Adipocyte (in vitro differentiated cells): ENCODE results near the gene DNAJC17.
A peak's percentile ranks its signal among the peaks of the same experiment; 100 is the strongest.

Source experiments
- DNase-seq: peaks from one replicate; pipeline ENCODE4 v3.0.0-alpha.2; 2015; ENCODE audit warnings: low read depth
- H3K27me3 ChIP-seq: replicated peaks from 2 replicates; pipeline ENCODE4 v1.7.0; 2013; ENCODE audit warnings: mild to moderate bottlenecking, low read length, moderate library complexity; ENCODE audit not compliant: control insufficient read depth, insufficient read depth
- H3K36me3 ChIP-seq: 2 replicates; pipeline ENCODE4 v1.7.0; 2013; ENCODE audit warnings: low read length, mild to moderate bottlenecking, moderate library complexity; ENCODE audit not compliant: control insufficient read depth, insufficient read depth, severe bottlenecking
- H3K4me1 ChIP-seq: 2 replicates; pipeline ENCODE4 v1.7.0; 2013; ENCODE audit warnings: mild to moderate bottlenecking, low read length, moderate library complexity; ENCODE audit not compliant: control insufficient read depth, insufficient read depth
- H3K4me3 ChIP-seq: 2 replicates; pipeline ENCODE4 v1.7.0; 2013; ENCODE audit warnings: mild to moderate bottlenecking, low read length, moderate library complexity
- H3K9ac ChIP-seq: 2 replicates; pipeline ENCODE4 v1.7.0; 2013; ENCODE audit warnings: mild to moderate bottlenecking, low read length, moderate library complexity
- H3K9me3 ChIP-seq: 2 replicates; pipeline ENCODE4 v1.7.0; 2013; ENCODE audit warnings: mild to moderate bottlenecking, low read length, moderate library complexity; ENCODE audit not compliant: control insufficient read depth

Gene DNAJC17

GRCh38 chr15:40806672-40807027 lies 623 bp downstream of the DNAJC17 start:
- Histone ChIP-seq H3K36me3 (peaks cover 9% of the 10 kb centered on the region), H3K9me3 (no peaks in the 10 kb centered on the region), H3K27me3 (no peaks in the 10 kb centered on the region), H3K4me1 (peaks cover 11% of the 10 kb centered on the region), H3K4me3 (peak overlapping the region; percentile 95), H3K9ac (peak overlapping the region; percentile 97)
- no peak for DNase-seq

GRCh38 chr15:40803688-40804087 lies 3.6 kb downstream of the DNAJC17 start:
- no peak for DNase-seq
- H3K36me3 ChIP-seq = no peaks in the 10 kb centered on the region
- H3K27me3 ChIP-seq = no peaks in the 10 kb centered on the region
- no peak overlapping the region for H3K9ac ChIP-seq
- no peaks in the 10 kb centered on the region for H3K9me3 ChIP-seq
- H3K4me3 ChIP-seq = no peak overlapping the region
- H3K4me1 ChIP-seq = peaks cover 11% of the 10 kb centered on the region

GRCh38 chr15:40803076-40803475 lies 4.2 kb downstream of the DNAJC17 start:
- Histone ChIP-seq H3K9me3 (no peaks in the 10 kb centered on the region), H3K27me3 (no peaks in the 10 kb centered on the region), H3K4me1 (peaks cover 8% of the 10 kb centered on the region), H3K9ac (no peak overlapping the region), H3K4me3 (no peak overlapping the region), H3K36me3 (no peaks in the 10 kb centered on the region)
- DNase-seq = no peak

- Histone ChIP-seq H3K9ac (no peak overlapping the region), H3K4me1 (no peaks in the 10 kb centered on the region), H3K4me3 (no peak overlapping the region), H3K9me3 (no peaks in the 10 kb centered on the region), H3K36me3 (no peaks in the 10 kb centered on the region), H3K27me3 (no peaks in the 10 kb centered on the region)
- DNase-seq = no peak
These were observed 7.8 kb downstream of the DNAJC17 start for GRCh38 chr15:40799523-40799922.

- no peak overlapping the region for H3K4me3 ChIP-seq
- no peaks in the 10 kb centered on the region for H3K9me3 ChIP-seq
- H3K4me1 ChIP-seq = peaks cover 11% of the 10 kb centered on the region
- DNase-seq = no peak
- H3K36me3 ChIP-seq = no peaks in the 10 kb centered on the region
- no peak overlapping the region for H3K9ac ChIP-seq
- no peaks in the 10 kb centered on the region for H3K27me3 ChIP-seq
These were observed 10.8 kb downstream of the DNAJC17 start for GRCh38 chr15:40796512-40796911.

GRCh38 chr15:40796041-40796440 lies 11.2 kb downstream of the DNAJC17 start:
- Histone ChIP-seq H3K9ac (no peak overlapping the region), H3K4me1 (peaks cover 11% of the 10 kb centered on the region), H3K36me3 (no peaks in the 10 kb centered on the region), H3K4me3 (no peak overlapping the region), H3K27me3 (no peaks in the 10 kb centered on the region), H3K9me3 (no peaks in the 10 kb centered on the region)
- DNase-seq = no peak

GRCh38 chr15:40793216-40793989 lies 13.9 kb downstream of the DNAJC17 start:
- Histone ChIP-seq H3K9me3 (no peaks in the 10 kb centered on the region), H3K4me1 (peaks cover 19% of the 10 kb centered on the region), H3K4me3 (peak overlapping the region; percentile 44), H3K36me3 (peaks cover 3% of the 10 kb centered on the region), H3K27me3 (no peaks in the 10 kb centered on the region), H3K9ac (no peak overlapping the region)
- peak; percentile 87 for DNase-seq

- Histone ChIP-seq H3K27me3 (no peaks in the 10 kb centered on the region), H3K9ac (no peak overlapping the region), H3K9me3 (no peaks in the 10 kb centered on the region), H3K4me3 (no peak overlapping the region), H3K4me1 (peaks cover 23% of the 10 kb centered on the region), H3K36me3 (peaks cover 3% of the 10 kb centered on the region)
- no peak for DNase-seq
These were observed 14.9 kb downstream of the DNAJC17 start for GRCh38 chr15:40792394-40792793.

- Histone ChIP-seq H3K9me3 (no peaks in the 10 kb centered on the region), H3K4me3 (no peak overlapping the region), H3K4me1 (peaks cover 28% of the 10 kb centered on the region), H3K9ac (no peak overlapping the region), H3K36me3 (peaks cover 3% of the 10 kb centered on the region), H3K27me3 (no peaks in the 10 kb centered on the region)
- DNase-seq = peak; percentile 33
These were observed 16.6 kb downstream of the DNAJC17 start for GRCh38 chr15:40790718-40791117.

GRCh38 chr15:40789999-40790398 lies 17.3 kb downstream of the DNAJC17 start:
- no peak overlapping the region for H3K4me3 ChIP-seq
- no peak overlapping the region for H3K9ac ChIP-seq
- H3K27me3 ChIP-seq = no peaks in the 10 kb centered on the region
- H3K36me3 ChIP-seq = peaks cover 3% of the 10 kb centered on the region
- no peaks in the 10 kb centered on the region for H3K9me3 ChIP-seq
- H3K4me1 ChIP-seq = peaks cover 28% of the 10 kb centered on the region
- DNase-seq = no peak

- Histone ChIP-seq H3K4me1 (peaks cover 28% of the 10 kb centered on the region), H3K36me3 (peaks cover 6% of the 10 kb centered on the region), H3K4me3 (no peak overlapping the region), H3K9me3 (no peaks in the 10 kb centered on the region), H3K27me3 (no peaks in the 10 kb centered on the region), H3K9ac (no peak overlapping the region)
- DNase-seq = no peak
These were observed 18.2 kb downstream of the DNAJC17 start for GRCh38 chr15:40789119-40789518.

GRCh38 chr15:40787991-40788390 lies 19.3 kb downstream of the DNAJC17 start:
- Histone ChIP-seq H3K9ac (no peak overlapping the region), H3K36me3 (peaks cover 6% of the 10 kb centered on the region), H3K4me1 (peaks cover 17% of the 10 kb centered on the region), H3K9me3 (no peaks in the 10 kb centered on the region), H3K27me3 (no peaks in the 10 kb centered on the region), H3K4me3 (no peak overlapping the region)
- no peak for DNase-seq
